ENCODE results near the gene DCC.

Gene DCC

DNA sequence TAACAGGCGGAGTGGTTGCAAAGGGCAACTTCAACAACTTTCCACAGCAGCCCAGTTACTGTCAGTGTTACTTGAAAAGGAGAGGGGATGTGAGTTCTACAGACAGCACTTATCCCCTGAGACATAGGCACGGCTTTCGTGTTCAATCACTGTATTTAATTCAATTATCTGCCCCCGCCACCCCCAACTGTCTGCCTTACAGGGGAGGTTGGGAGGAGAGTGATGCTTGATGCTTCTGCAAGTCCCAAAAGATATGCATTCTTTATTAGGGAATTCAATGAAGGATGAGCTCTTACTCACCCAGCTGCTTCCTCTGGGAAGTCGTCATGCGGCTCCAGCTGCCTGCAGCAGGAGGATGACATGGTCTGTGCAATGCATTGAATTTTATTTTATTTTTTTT, 639.9 kb downstream of the DCC start:
- CTCF ChIA-PET, result no interaction called here
- POLR2A ChIA-PET (ENCODE audit: low non-redundant PET), result no interaction called here
- no peak for DNase-seq (ENCODE audit: low spot score)
- TF ChIP-seq, protein P1, sequence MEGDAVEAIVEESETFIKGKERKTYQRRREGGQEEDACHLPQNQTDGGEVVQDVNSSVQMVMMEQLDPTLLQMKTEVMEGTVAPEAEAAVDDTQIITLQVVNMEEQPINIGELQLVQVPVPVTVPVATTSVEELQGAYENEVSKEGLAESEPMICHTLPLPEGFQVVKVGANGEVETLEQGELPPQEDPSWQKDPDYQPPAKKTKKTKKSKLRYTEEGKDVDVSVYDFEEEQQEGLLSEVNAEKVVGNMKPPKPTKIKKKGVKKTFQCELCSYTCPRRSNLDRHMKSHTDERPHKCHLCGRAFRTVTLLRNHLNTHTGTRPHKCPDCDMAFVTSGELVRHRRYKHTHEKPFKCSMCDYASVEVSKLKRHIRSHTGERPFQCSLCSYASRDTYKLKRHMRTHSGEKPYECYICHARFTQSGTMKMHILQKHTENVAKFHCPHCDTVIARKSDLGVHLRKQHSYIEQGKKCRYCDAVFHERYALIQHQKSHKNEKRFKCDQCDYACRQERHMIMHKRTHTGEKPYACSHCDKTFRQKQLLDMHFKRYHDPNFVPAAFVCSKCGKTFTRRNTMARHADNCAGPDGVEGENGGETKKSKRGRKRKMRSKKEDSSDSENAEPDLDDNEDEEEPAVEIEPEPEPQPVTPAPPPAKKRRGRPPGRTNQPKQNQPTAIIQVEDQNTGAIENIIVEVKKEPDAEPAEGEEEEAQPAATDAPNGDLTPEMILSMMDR (conservative IDR thresholded peaks at IDR 0.05; ENCODE audit: low read depth), result no peak
- H3K27ac ChIP-seq, result no peak overlapping the region

DNA sequence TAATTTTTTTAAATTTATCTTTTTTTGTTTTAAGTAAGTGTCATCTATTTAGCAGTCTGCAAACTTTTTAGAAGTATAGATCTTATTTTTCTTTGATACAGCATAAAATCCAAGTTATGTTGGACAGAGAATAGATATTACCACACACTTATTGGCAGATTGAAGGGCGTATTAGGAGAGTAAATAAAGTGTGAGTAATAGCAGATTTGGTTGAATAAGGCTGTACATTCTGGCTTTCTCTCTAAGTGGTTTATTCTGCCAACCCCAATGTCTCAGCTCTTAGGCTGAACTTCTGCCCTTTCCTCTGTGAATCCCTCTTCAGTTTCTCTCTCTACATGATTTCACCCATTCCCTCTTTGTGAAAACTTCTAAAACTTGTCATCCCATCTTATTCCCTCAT, 651.2 kb downstream of the DCC start:
- CTCF ChIA-PET, result no interaction called here
- POLR2A ChIA-PET (ENCODE audit: low non-redundant PET), result no interaction called here
- no peak for DNase-seq (ENCODE audit: low spot score)

DNA sequence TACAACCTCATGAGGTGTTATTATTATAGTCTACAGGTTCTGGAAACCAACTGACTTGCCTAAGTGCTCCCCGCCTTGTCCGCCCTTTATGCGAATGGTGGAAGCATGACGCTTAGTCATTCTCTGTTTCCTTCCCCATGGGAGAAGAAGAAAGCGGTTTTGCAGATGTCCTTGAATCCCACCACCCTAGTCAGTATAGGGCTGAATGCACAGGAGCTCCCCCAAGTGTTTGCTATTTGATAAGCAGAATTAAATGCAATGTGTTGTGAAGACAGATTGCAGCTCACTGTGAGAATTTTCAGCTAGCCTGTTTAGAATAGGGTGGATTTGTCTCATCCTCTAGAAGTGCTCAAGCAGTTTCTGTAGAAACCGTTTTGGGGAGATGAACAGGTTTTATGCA, 652.0 kb downstream of the DCC start:
- ChIA-PET CTCF (interaction anchor here (0.6 kb wide), 1 partner anchor 821 kb away, joined by 3 read pairs; no protein-coding TSS in a partner anchor), POLR2A (ENCODE audit: low non-redundant PET) (no interaction called here)
- no peak overlapping the region for H3K27ac ChIP-seq
- DNase-seq (ENCODE audit: low spot score), result no peak
- TF ChIP-seq, protein P1 (conservative IDR thresholded peaks at IDR 0.05; ENCODE audit: low read depth), result 0 out of 2 replicates have a peak, but pooled peaks have one; percentile 10

More for the DNA sequence above, 651.2 kb downstream of the DCC start:
- no peak overlapping the region for H3K27ac ChIP-seq
- TF ChIP-seq, protein P1 (conservative IDR thresholded peaks at IDR 0.05; ENCODE audit: low read depth), result no peak

DNA sequence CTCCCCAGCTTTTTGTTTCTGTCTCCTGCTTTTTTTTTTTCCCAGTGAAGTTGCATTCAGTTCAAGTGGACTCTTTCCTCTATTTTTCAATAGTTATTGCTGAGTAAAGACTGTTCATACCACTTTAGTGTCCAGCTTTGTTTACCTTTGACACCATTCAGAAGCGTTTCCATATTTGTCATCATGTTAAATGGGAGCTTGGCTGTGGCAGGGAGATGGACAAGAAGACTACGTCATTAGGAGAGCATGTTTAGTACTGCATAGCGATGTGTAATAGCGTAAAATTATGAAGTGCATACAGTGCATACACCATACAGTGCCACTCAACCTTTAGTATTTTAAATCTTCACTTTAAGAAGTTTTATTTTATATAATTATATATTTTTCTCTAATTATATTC, 655.9 kb downstream of the DCC start:
- TF ChIP-seq, protein P1 (conservative IDR thresholded peaks at IDR 0.05; ENCODE audit: low read depth), result no peak
- CTCF ChIA-PET, result interaction anchor here (0.5 kb wide), 1 partner anchor 14 kb away, joined by 4 read pairs; no protein-coding TSS in a partner anchor
- POLR2A ChIA-PET (ENCODE audit: low non-redundant PET), result no interaction called here
- DNase-seq (ENCODE audit: low spot score), result no peak
- H3K27ac ChIP-seq, result no peak overlapping the region

DNA sequence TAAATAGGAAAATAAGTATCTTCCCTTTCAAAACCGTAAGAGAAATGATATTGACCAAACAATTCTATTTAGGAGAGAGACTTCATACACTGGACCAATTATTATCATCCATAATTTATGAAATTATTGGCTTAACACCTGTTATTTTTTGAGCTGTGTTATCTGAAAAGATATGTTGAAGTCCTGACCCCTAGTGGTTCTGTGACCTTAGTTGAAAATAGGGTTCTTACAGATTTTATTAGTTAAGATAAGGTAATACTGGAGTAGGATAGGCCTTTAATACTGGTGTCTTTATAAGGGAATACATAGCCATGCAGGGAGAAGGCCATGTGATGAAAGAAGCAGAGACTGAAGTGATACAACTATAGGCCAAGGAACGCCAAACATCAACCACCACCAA, 659.6 kb downstream of the DCC start:
- H3K27ac ChIP-seq, result no peak overlapping the region
- ChIA-PET POLR2A (ENCODE audit: low non-redundant PET) (no interaction called here), CTCF (no interaction called here)
- DNase-seq (ENCODE audit: low spot score), result no peak
- TF ChIP-seq, protein P1 (conservative IDR thresholded peaks at IDR 0.05; ENCODE audit: low read depth), result no peak

DNA sequence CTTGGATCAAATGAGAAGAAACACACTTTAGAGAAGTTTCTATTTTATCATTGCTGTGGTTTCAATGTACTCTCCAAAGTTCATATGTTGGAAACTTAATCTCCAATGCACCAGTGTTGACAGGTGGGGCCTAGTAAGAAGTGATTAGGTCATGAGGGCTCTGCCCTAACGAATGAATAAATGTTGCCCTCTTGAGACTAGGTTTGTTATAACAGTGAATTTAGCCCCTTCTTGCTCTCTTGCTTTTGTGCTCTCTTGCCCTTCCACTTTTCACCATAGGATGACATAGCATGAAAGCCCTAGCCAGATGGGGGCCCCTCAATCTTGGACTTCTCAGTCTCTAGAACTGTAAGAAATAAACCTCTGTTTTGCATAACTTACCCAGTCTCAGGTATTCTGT, 664.8 kb downstream of the DCC start:
- H3K27ac ChIP-seq, result no peak overlapping the region
- POLR2A ChIA-PET (ENCODE audit: low non-redundant PET), result no interaction called here
- CTCF ChIA-PET, result no interaction called here
- no peak for DNase-seq (ENCODE audit: low spot score)
- TF ChIP-seq, protein P1 (conservative IDR thresholded peaks at IDR 0.05; ENCODE audit: low read depth), result no peak

DNA sequence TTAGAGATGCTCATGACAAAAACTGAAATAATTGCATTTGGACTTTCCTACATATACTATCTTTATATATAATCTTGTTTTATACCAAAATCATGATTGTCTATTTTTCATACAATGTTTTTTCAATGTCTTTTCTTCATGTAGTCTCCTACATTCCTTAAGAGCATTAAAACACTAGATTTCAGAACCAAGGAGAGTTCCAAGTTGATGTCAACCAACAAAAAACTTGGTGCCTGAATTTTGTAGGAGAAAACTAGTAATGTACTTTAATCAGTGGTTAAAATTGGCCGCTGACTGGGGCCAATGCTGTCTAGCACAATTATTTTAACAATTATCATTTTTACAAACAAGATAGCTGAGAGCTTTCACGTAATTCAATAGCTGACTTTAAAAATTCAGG, 678.8 kb downstream of the DCC start:
- POLR2A ChIA-PET (ENCODE audit: low non-redundant PET), result no interaction called here
- no peak overlapping the region for H3K27ac ChIP-seq
- CTCF ChIA-PET, result no interaction called here
- TF ChIP-seq, protein P1 (conservative IDR thresholded peaks at IDR 0.05; ENCODE audit: low read depth), result no peak
- DNase-seq (ENCODE audit: low spot score), result no peak

Measured in RWPE1 (cell line).